ENCODE data around the gene SHC2. TPM values are rescaled to one million over a fixed set of nuclear protein-coding genes. Genes with fewer than 3 reads are reported as not detected.

Gene SHC2
- total and polyA plus RNA-seq, 4 donors = 11.2 to 23.1 (median 14.5) TPM

- TF ChIP-seq, protein P1, sequence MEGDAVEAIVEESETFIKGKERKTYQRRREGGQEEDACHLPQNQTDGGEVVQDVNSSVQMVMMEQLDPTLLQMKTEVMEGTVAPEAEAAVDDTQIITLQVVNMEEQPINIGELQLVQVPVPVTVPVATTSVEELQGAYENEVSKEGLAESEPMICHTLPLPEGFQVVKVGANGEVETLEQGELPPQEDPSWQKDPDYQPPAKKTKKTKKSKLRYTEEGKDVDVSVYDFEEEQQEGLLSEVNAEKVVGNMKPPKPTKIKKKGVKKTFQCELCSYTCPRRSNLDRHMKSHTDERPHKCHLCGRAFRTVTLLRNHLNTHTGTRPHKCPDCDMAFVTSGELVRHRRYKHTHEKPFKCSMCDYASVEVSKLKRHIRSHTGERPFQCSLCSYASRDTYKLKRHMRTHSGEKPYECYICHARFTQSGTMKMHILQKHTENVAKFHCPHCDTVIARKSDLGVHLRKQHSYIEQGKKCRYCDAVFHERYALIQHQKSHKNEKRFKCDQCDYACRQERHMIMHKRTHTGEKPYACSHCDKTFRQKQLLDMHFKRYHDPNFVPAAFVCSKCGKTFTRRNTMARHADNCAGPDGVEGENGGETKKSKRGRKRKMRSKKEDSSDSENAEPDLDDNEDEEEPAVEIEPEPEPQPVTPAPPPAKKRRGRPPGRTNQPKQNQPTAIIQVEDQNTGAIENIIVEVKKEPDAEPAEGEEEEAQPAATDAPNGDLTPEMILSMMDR (IDR thresholded peaks at IDR 0.05; ENCODE audit: control extremely low read depth, extremely low read depth) = no peak
Measured at GRCh38 chr19:456547-457110, 4.2 kb downstream of the SHC2 start.

GRCh38 chr19:455851-456546, 4.8 kb downstream of the SHC2 start:
- Histone ChIP-seq H3K4me3 (no peak overlapping the region), H3K27ac (ENCODE audit: low read depth in 1 of 2, low read length in 1 of 2) (no peak overlapping the region), H3K9ac (ENCODE audit: insufficient read depth in 1 of 2, low read length in 2 of 2) (no peak overlapping the region), H3K27me3 (ENCODE audit: control insufficient read depth in 3 of 3, insufficient read depth in 3 of 3, low read length in 2 of 3) (peaks cover 0 to 4% (median 0%) of the 10 kb centered on the region in 3 donors), H3K4me1 (ENCODE audit: control insufficient read depth in 5 of 5, insufficient read depth in 5 of 5, low read length in 5 of 5) (peaks cover 0 to 1% (median 0%) of the 10 kb centered on the region in 5 donors), H3K36me3 (ENCODE audit: control insufficient read depth in 4 of 4, insufficient read depth in 4 of 4, low read length in 4 of 4) (no peaks in the 10 kb centered on the region), H3K9me3 (ENCODE audit: control insufficient read depth in 4 of 4, insufficient read depth in 3 of 4, low read length in 3 of 4) (no peaks in the 10 kb centered on the region)
- WGBS, 2 donors = 88 to 90% methylated on average over 28 to 31 of the region's 31 CpGs
- DNase-seq (no peak), ATAC-seq (ENCODE audit: insufficient read depth, low FRiP score) (no peak)
- TF ChIP-seq, protein P1 (IDR thresholded peaks at IDR 0.05; ENCODE audit: control extremely low read depth, extremely low read depth) = no peak

More at GRCh38 chr19:456547-457110, 4.2 kb downstream of the SHC2 start:
- ATAC-seq (ENCODE audit: insufficient read depth, low FRiP score) = no peak
- Histone ChIP-seq H3K9me3 (ENCODE audit: control insufficient read depth in 4 of 4, insufficient read depth in 3 of 4, low read length in 3 of 4) (no peaks in the 10 kb centered on the region), H3K4me3 (no peak overlapping the region), H3K36me3 (ENCODE audit: control insufficient read depth in 4 of 4, insufficient read depth in 4 of 4, low read length in 4 of 4) (no peaks in the 10 kb centered on the region), H3K27me3 (ENCODE audit: control insufficient read depth in 3 of 3, insufficient read depth in 3 of 3, low read length in 2 of 3) (peaks cover 0 to 4% (median 0%) of the 10 kb centered on the region in 3 donors), H3K4me1 (ENCODE audit: control insufficient read depth in 5 of 5, insufficient read depth in 5 of 5, low read length in 5 of 5) (peaks cover 0 to 2% (median 0%) of the 10 kb centered on the region in 5 donors), H3K9ac (ENCODE audit: insufficient read depth in 1 of 2, low read length in 2 of 2) (no peak overlapping the region), H3K27ac (ENCODE audit: low read depth in 1 of 2, low read length in 1 of 2) (no peak overlapping the region)
- 85 to 90% methylated on average over 18 of the region's 18 CpGs for WGBS, 2 donors
- DNase-seq = no peak

- peaks cover 0 to 4% (median 0%) of the 10 kb centered on the region in 3 donors for H3K27me3 ChIP-seq (ENCODE audit: control insufficient read depth in 3 of 3, insufficient read depth in 3 of 3, low read length in 2 of 3)
- 96% methylated on average over 39 of the region's 39 CpGs for WGBS, 2 donors
- H3K27ac ChIP-seq (ENCODE audit: low read depth in 1 of 2, low read length in 1 of 2) = no peak overlapping the region
- H3K4me1 ChIP-seq (ENCODE audit: control insufficient read depth in 5 of 5, insufficient read depth in 5 of 5, low read length in 5 of 5) = no peaks in the 10 kb centered on the region
- H3K36me3 ChIP-seq (ENCODE audit: control insufficient read depth in 4 of 4, insufficient read depth in 4 of 4, low read length in 4 of 4) = no peaks in the 10 kb centered on the region
- no peaks in the 10 kb centered on the region for H3K9me3 ChIP-seq (ENCODE audit: control insufficient read depth in 4 of 4, insufficient read depth in 3 of 4, low read length in 3 of 4)
- no peak overlapping the region for H3K4me3 ChIP-seq
- DNase-seq = no peak
- TF ChIP-seq, protein P1 (IDR thresholded peaks at IDR 0.05; ENCODE audit: control extremely low read depth, extremely low read depth) = no peak
- no peak for ATAC-seq (ENCODE audit: insufficient read depth, low FRiP score)
- H3K9ac ChIP-seq (ENCODE audit: insufficient read depth in 1 of 2, low read length in 2 of 2) = no peak overlapping the region
Measured at GRCh38 chr19:455031-455705, 5.7 kb downstream of the SHC2 start.

All from lung (tissue), 12 donors.